ENCODE measurements around the gene CBX5.

CBX5 gene

GRCh38 chr12:54222609-54223008 is 57.3 kb downstream of the CBX5 start:
- no peak for DNase-seq

- DNase-seq, result no peak
Observed at GRCh38 chr12:54221402-54221984, 58.4 kb downstream of the CBX5 start.

GRCh38 chr12:54220567-54220966 is 59.4 kb downstream of the CBX5 start:
- no peak for DNase-seq

- peak; percentile 89 for DNase-seq
Observed at GRCh38 chr12:54220092-54220557, 59.8 kb downstream of the CBX5 start.

GRCh38 chr12:54217774-54218241 is 62.1 kb downstream of the CBX5 start:
- DNase-seq, result peak; percentile 66

GRCh38 chr12:54216797-54217661 is 62.9 kb downstream of the CBX5 start:
- peak; percentile 89 for DNase-seq

GRCh38 chr12:54215989-54216796 is 63.7 kb downstream of the CBX5 start:
- no peak for DNase-seq

- DNase-seq, result peak; percentile 91
Observed at GRCh38 chr12:54214553-54215406, 65.1 kb downstream of the CBX5 start.

GRCh38 chr12:54213079-54213478 is 66.8 kb downstream of the CBX5 start:
- no peak for DNase-seq

GRCh38 chr12:54211920-54212319 is 68.0 kb downstream of the CBX5 start:
- no peak for DNase-seq

GRCh38 chr12:54210400-54210790 is 69.5 kb downstream of the CBX5 start:
- DNase-seq, result no peak

- DNase-seq, result no peak
Observed at GRCh38 chr12:54208591-54208990, 71.3 kb downstream of the CBX5 start.

GRCh38 chr12:54207539-54208294 is 72.2 kb downstream of the CBX5 start:
- DNase-seq, result peak; percentile 86

GRCh38 chr12:54206791-54207190 is 73.1 kb downstream of the CBX5 start:
- DNase-seq, result no peak

GRCh38 chr12:54204316-54204715 is 75.6 kb downstream of the CBX5 start:
- no peak for DNase-seq

- DNase-seq, result peak; percentile 89
Observed at GRCh38 chr12:54201001-54201794, 78.7 kb downstream of the CBX5 start.

- no peak for DNase-seq
Observed at GRCh38 chr12:54200412-54200811, 79.5 kb downstream of the CBX5 start.

GRCh38 chr12:54199917-54200316 is 80.0 kb downstream of the CBX5 start:
- no peak for DNase-seq

GRCh38 chr12:54199034-54199433 is 80.9 kb downstream of the CBX5 start:
- DNase-seq, result no peak

- peak; percentile 78 for DNase-seq
Observed at GRCh38 chr12:54197431-54197909, 82.5 kb downstream of the CBX5 start.

- peak; percentile 80 for DNase-seq
Observed at GRCh38 chr12:54197010-54197409, 82.9 kb downstream of the CBX5 start.

All from right hindlimb (tissue), 1 donor.